SK-N-MC (cell line): ENCODE data around the gene GRAMD2B.
A peak's percentile ranks its signal among the peaks of the same experiment; 100 is the strongest.
"Not testable (repeated sequence)": the region's sequence is repeated elsewhere in the genome, so short reads cannot be mapped to it uniquely, and the experiment has no call there.

Experiments used
- DNase-seq: peaks from one replicate; pipeline ENCODE4 v3.0.0-alpha.2; 2011; ENCODE audit warnings: low read depth, low spot score
- H3K27ac ChIP-seq: fragments of 200-600 bp; sonication (generic); 2 replicates; pipeline ENCODE4 v1.5.1; 2016; ENCODE audit warnings: mixed run types
- H3K36me3 ChIP-seq: fragments of 200-600 bp; sonication (generic); 2 replicates; pipeline ENCODE4 v1.6.1; 2017; ENCODE audit warnings: antibody characterized with exemption, low read length, mixed read lengths; ENCODE audit not compliant: insufficient read depth
- H3K4me3 ChIP-seq: fragments of 200-600 bp; sonication (generic); 2 replicates; pipeline ENCODE4 v1.5.1; 2016
- H3K9ac ChIP-seq: fragments of 200-600 bp; sonication (generic); 2 replicates; pipeline ENCODE4 v1.8.0; 2017; ENCODE audit warnings: mixed run types, mixed read lengths; ENCODE audit not compliant: insufficient read length
- H3K9me3 ChIP-seq: fragments of 200-600 bp; sonication (generic); 2 replicates; pipeline ENCODE4 v1.6.1; 2017; ENCODE audit warnings: low read depth, mild to moderate bottlenecking, antibody characterized with exemption, low read length, moderate library complexity, mixed read lengths
- EZH2 ChIP-seq: fragments of 200-600 bp; sonication (generic); IDR thresholded peaks from one replicate; pipeline ENCODE4 v1.6.1; 2017; ENCODE audit warnings: antibody characterized with exemption
- FOXP2 ChIP-seq: optimal IDR thresholded peaks from 2 replicates; pipeline ENCODE3; 2011; ENCODE audit warnings: mild to moderate bottlenecking, moderate library complexity; ENCODE audit not compliant: insufficient read depth; ENCODE audit errors: extremely low read length, control extremely low read depth
- POLR2AphosphoS5 ChIP-seq: IDR thresholded peaks from 2 replicates; pipeline ENCODE4 v1.6.1; 2012; ENCODE audit warnings: mild to moderate bottlenecking, low read depth, low read length, borderline replicate concordance

GRAMD2B gene

GRCh38 chr5:126422994-126423788 lies at the start of gene GRAMD2B:
GRAMD2B (plus strand) TSS chr5:126423409; CDS start chr5:126423607, 198 bp downstream.
- Histone ChIP-seq H3K9ac (peak within 1 kb of the TSS; percentile 68), H3K9me3 (no peaks in the 10 kb centered on the region), H3K4me3 (peak within 1 kb of the TSS; percentile 88), H3K36me3 (no peaks in the 10 kb centered on the region), H3K27ac (peak within 1 kb of the TSS; percentile 53; the same call in 1 of the 2 replicates)
- TF ChIP-seq POLR2AphosphoS5 (peak; percentile 58), EZH2 (no peak), FOXP2 (peak; percentile 26)
- DNase-seq: peak; percentile 42

DNA sequence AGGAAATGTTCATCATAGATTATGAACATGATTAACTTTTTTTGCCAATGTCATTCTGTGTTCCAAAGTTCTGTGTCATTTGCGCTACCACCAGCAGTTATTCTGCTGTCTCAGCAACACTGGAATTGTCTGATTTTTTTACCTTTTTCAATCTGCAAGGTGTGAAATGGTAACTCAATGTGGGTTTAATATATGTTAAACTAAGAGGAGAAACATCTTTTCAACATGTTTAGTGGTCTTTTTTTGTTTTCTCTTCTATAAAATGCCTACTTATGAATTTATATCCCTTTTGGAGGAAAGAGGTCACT lies 49.1 kb upstream of the GRAMD2B start:
- Histone ChIP-seq H3K9ac (no peak overlapping the region), H3K36me3 (no peaks in the 10 kb centered on the region), H3K9me3 (no peaks in the 10 kb centered on the region), H3K27ac (no peak overlapping the region), H3K4me3 (no peak overlapping the region)
- no peak for DNase-seq
- TF ChIP-seq POLR2AphosphoS5 (no peak), EZH2 (no peak), FOXP2 (no peak)

DNA sequence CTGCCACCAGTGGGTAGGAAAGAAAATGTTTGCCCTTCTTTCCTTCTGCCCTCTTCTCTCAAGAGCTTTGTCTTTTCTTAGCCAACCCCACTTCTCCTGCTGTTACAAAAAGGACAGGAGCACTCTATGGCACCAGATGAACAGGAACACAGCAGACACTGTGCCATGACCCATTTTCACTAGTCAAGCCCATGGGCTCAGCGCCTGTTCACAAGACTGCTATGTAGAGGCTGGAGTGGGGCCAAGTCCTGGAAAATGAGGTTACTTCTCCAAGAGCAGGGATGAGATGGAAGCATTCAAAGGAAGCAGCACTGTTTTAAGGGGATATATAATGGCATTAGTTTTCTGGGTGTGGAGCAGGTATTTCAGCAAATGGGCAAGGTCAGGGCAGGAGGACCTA lies 46.8 kb upstream of the GRAMD2B start:
- Histone ChIP-seq H3K4me3 (no peak overlapping the region), H3K27ac (no peak overlapping the region), H3K36me3 (no peaks in the 10 kb centered on the region), H3K9me3 (no peaks in the 10 kb centered on the region), H3K9ac (no peak overlapping the region)
- DNase-seq: no peak
- no peak for TF ChIP-seq FOXP2
- no peak for TF ChIP-seq EZH2

DNA sequence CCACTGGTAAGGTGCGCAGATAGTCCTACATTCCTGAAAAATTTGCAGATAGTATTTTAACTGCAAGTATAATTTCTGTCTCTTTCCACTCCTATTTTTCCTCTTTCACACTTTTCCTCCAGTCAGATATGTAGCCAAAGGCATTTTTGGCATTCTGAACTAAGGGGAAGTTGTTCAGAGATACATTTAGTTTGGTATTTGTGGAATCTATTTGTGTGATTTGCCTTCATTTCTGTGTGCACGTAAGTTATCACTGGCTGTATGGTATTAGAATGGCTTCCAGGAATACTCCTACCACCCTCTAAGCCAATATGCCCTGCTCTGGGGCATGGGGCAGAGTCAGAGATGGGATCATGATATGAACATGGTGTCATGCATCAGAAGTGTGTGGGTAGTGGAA lies 45.8 kb upstream of the GRAMD2B start:
- DNase-seq: no peak
- H3K9ac ChIP-seq: no peak overlapping the region
- 0 out of 2 replicates have a peak, but pooled peaks cover 2% of the 10 kb centered on the region for H3K9me3 ChIP-seq
- H3K27ac ChIP-seq: peak overlapping the region; percentile 48; the same call in 1 of the 2 replicates
- H3K4me3 ChIP-seq: no peak overlapping the region
- TF ChIP-seq POLR2AphosphoS5 (no peak), EZH2 (no peak), FOXP2 (no peak)
- no peaks in the 10 kb centered on the region for H3K36me3 ChIP-seq

GRCh38 chr5:126380316-126380715 lies 42.9 kb upstream of the GRAMD2B start:
- not testable (repeated sequence) for DNase-seq, H3K4me3 ChIP-seq, H3K9ac ChIP-seq, H3K27ac ChIP-seq, H3K36me3 ChIP-seq, H3K9me3 ChIP-seq

DNA sequence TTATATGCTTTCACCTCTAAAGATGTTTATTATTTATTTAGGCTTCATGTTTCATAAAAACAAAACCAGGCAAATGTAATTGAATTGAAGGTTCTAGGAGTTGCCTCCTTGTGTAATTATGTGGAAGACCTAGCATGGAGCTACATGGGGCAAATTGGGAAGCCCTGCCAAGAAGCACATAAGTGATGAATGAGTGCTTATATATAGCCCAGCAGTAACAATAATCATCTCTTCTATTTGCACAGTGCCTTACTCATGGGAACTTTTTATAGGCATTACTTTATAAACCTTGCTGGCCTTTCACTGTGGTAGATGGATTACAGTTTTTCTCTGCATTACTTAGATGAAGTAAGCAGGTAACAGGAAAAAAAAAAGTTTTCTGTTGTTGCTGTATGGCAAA lies 40.0 kb upstream of the GRAMD2B start:
- no peak for TF ChIP-seq FOXP2
- TF ChIP-seq POLR2AphosphoS5: no peak
- TF ChIP-seq EZH2: no peak
- H3K27ac ChIP-seq: no peak overlapping the region
- DNase-seq: no peak
- no peak overlapping the region for H3K9ac ChIP-seq
- no peak overlapping the region for H3K4me3 ChIP-seq
- H3K9me3 ChIP-seq: 0 out of 2 replicates have a peak, but pooled peaks cover 2% of the 10 kb centered on the region
- no peaks in the 10 kb centered on the region for H3K36me3 ChIP-seq

- 0 out of 2 replicates have a peak, but pooled peaks cover 2% of the 10 kb centered on the region for H3K9me3 ChIP-seq
- H3K27ac ChIP-seq: no peak overlapping the region
- H3K36me3 ChIP-seq: no peaks in the 10 kb centered on the region
- no peak overlapping the region for H3K9ac ChIP-seq
- no peak overlapping the region for H3K4me3 ChIP-seq
- no peak for DNase-seq
- TF ChIP-seq POLR2AphosphoS5 (no peak), FOXP2 (no peak), EZH2 (no peak)
Observed at GRCh38 chr5:126383776-126384175, 39.4 kb upstream of the GRAMD2B start.

GRCh38 chr5:126384985-126385384 lies 38.2 kb upstream of the GRAMD2B start:
- no peak overlapping the region for H3K27ac ChIP-seq
- DNase-seq: no peak
- TF ChIP-seq FOXP2: no peak
- TF ChIP-seq EZH2: no peak
- no peak overlapping the region for H3K4me3 ChIP-seq
- H3K9ac ChIP-seq: no peak overlapping the region
- H3K36me3 ChIP-seq: no peaks in the 10 kb centered on the region
- 0 out of 2 replicates have a peak, but pooled peaks cover 2% of the 10 kb centered on the region for H3K9me3 ChIP-seq
